Stimulated activated CD4-positive, alpha-beta T cell treated with anti-CD3 and anti-CD28 coated beads, Interleukin-4, amount 100 ng/mL, for 48 hours (primary cell): ENCODE results near the gene AIMP2.
"Not testable (repeated sequence)": the region's sequence is repeated elsewhere in the genome, so short reads cannot be mapped to it uniquely, and the experiment has no call there.

Source experiments
- DNase-seq, 2 donors: peaks; one replicate each; pipeline ENCODE4 v3.0.0-alpha.2; 2020; ENCODE audit warnings: low read depth in 2 of 2

AIMP2 gene

DNA sequence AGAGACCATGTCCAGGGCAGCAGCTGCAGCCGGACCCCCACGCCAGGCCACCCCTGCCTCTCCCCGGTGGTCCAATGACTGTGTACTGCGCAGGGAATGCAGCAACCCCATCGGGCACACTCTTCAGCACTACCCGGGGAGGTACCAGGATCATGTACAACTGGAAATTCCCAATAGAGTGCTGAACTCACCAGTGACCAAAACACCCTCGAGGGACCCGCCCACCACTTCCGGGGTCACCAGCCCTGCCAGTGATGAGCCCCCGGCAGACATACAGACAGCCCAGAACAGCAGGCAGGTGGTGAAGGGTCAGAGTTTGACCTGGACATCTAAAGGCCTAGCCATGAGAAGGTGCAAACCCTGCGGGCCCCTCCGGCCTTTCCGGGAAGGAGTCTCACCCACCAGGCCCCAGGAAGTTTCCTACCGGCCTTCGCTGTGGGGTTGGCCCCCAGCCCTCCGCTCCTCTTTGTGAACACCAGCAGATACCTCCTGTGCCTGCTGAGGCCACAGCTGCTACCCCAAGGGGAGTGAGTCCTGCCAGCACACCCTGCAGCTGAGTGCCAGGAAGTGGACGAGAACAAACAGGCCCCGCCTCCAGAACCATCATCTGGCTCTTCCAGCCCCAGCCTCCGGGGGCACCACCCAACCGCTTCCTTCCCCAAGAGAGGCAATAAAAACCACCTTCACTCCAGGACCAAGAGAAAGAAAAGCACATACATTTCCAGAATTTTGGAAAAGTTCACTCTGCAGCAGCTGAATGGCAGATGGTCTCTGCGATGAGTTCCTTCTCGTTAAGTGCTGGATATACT is 17.1 kb downstream of the AIMP2 start:
- peak; percentile 39 to 44 for DNase-seq

DNA sequence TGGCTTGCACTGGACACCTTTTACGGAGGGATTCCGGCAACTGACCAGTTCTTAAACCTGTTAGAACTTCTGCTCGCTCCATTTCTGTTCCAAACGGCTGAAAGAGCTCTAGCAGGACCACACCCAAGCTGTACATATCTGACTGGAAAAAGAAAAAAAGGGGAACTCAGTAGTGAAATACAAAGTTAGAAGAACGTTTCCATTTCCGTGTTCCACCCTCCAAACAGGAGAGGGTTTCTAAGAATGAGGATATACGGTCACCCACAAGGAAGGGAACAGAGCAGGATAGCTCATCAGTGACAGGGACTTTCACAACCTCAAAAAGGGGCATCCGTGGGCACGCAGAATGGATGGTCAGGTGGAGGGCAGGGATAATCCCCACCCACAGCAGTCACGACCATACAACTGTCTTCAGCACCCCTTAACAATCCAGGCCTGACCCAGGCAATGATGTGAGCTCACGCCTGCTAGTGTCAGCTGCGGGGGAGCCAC is 17.8 kb downstream of the AIMP2 start:
- no peak for DNase-seq

GRCh38 chr7:6027806-6028365 is 18.8 kb downstream of the AIMP2 start:
- DNase-seq, result no peak

GRCh38 chr7:6028563-6028962 is 19.5 kb downstream of the AIMP2 start:
- no peak for DNase-seq

GRCh38 chr7:6030988-6031387 is 21.9 kb downstream of the AIMP2 start, which contains the start of gene ANKRD61:
TSS of gene ANKRD61 (plus strand) at chr7:6031376. CDS start at chr7:6031376, 0 bp downstream.
- DNase-seq, result no peak

- DNase-seq, result no peak
Measured at GRCh38 chr7:6031567-6031966, 22.5 kb downstream of the AIMP2 start.

GRCh38 chr7:6032167-6032566 is 23.1 kb downstream of the AIMP2 start:
- DNase-seq, result no peak

- DNase-seq, result no peak
Measured at GRCh38 chr7:6032641-6033040, 23.6 kb downstream of the AIMP2 start.

DNA sequence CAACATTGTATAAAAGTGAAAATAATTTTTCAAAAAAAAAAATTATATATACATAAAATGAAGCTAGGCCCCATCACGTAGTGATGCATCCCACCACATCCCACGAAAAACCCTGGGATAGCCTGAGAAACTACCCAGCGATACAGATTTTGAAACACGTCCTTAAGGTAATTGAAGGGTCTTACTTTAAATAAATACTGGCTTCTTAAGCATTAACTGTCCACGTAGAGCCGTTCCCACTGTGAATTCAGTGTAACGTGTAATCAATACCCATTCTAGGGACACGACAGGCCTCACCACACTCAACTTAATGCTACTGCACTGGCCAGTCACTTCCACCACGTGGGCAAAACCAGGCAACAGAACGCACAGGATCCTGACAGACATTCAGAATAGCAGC is 26.1 kb downstream of the AIMP2 start:
- no peak for DNase-seq

DNA sequence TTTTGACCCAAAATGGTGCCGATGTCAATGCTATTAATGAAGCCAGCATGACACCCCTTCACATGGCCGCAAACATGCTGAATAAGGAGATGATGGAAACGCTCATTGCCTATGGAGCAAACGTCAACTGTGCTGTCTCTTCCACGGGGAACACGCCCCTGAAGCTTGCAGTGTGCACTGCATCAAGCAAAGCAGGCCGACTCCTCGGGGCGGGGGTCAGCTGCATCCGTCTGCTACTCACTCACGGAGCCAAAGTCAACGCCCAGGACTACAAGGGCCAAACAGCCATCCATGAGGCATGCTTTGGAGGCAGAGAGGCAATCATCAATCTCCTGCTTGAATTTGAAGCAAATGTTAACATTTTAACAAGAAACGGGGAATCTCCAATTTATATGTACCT is 26.6 kb downstream of the AIMP2 start:
- DNase-seq, result no peak

DNA sequence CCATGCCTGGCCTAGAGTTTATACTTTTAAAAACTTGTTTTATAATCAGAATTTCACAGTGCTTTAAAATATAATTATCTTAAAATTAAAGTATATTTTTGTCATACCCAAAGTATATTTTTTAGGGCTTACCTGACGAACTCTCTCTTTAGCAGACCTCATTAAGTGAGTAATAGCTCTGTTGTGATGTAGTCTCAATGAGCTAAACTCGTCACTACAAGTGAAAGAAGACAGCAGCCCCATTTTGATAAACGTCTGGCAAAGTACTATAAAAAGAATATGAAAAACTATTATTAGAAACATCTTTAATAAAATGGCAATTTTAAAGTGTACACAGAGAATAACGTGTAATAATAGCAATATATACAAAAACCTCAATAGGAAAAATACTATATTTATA is 40.7 kb downstream of the AIMP2 start:
- no peak for DNase-seq

GRCh38 chr7:6051185-6051584 is 42.1 kb downstream of the AIMP2 start:
- not testable (repeated sequence) for DNase-seq

- no peak for DNase-seq
Measured at GRCh38 chr7:6056616-6057015, 47.5 kb downstream of the AIMP2 start.

GRCh38 chr7:6057316-6058129 is 48.5 kb downstream of the AIMP2 start:
- DNase-seq, result no peak

- DNase-seq, result not testable (repeated sequence)
Measured at GRCh38 chr7:6059941-6060340, 50.9 kb downstream of the AIMP2 start.

DNA sequence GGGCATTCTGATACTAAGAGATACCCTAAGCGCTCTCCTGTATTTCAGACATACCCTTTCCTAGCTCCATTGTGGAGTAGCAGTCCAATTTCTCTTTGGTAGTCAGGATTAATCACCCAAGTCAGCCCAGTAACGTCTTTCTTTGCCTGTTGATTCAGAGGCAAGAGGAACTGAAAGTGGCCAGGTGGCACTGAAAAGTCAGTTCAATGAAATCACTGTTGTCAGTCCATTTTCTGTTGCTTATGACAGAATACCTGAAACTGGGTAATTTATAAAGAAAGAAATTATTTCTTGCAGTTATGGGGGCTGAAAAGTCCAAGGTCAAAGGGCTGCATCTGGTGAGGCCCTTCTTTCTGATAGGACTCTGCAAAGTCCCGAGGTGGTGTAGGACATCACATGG is 62.3 kb downstream of the AIMP2 start:
- DNase-seq, result no peak
